IMR-90 (cell line): ENCODE measurements around the gene SLC25A51. TPM values are rescaled to one million over a fixed set of nuclear protein-coding genes. Genes with fewer than 3 reads are reported as not detected.

ENCODE experiments used
- ATAC-seq: fragments of 200-7000 bp; cut with Tn5 transposase; 2 replicates; pipeline ENCODE4 v1.9.1; 2020; ENCODE audit warnings: low read depth, mild to moderate bottlenecking, moderate library complexity
- BruUV-seq: library from RNA; stranded (reverse); fragments of 400-500 nt; replicated peaks from 2 replicates; lab custom pipeline; 2021; lab: Mats Ljungman, UMichigan
- CTCF ChIA-PET: fragments of 300-600 bp; formaldehyde crosslinking; extraction: SDS; loops from one replicate; lab custom pipeline; 2021; ENCODE audit warnings: antibody characterized with exemption; lab: Yijun Ruan, JAX
- POLR2A ChIA-PET: fragments of 300-600 bp; sonication (Branson Sonifier 250); formaldehyde crosslinking; loops from one replicate; lab custom pipeline; 2022; ENCODE audit warnings: antibody characterized with exemption; ENCODE audit not compliant: unreplicated experiment; lab: Charles Lee
- DNase-seq: peaks from one replicate; pipeline ENCODE4 v3.0.0; 2013
- H2AFZ ChIP-seq: replicated peaks from 2 replicates; pipeline ENCODE3; 2013; ENCODE audit warnings: low read length, mild to moderate bottlenecking; ENCODE audit not compliant: poor library complexity
- H2AK5ac ChIP-seq: 2 replicates; pipeline ENCODE4 v1.6.1; 2013; ENCODE audit warnings: low read depth, low read length, inconsistent platforms
- H2AK9ac ChIP-seq: replicated peaks from 2 replicates; pipeline ENCODE3; 2013; ENCODE audit warnings: mild to moderate bottlenecking, low read depth, low read length, moderate library complexity; ENCODE audit not compliant: poor library complexity
- H2BK120ac ChIP-seq: 2 replicates; pipeline ENCODE4 v1.6.1; 2013; ENCODE audit warnings: low read depth, low read length, inconsistent platforms
- H2BK15ac ChIP-seq: 3 replicates; pipeline ENCODE4 v1.6.1; 2013; ENCODE audit warnings: low read depth, low read length, inconsistent platforms
- H2BK20ac ChIP-seq: 2 replicates; pipeline ENCODE4 v1.6.1; 2013; ENCODE audit warnings: low read depth, mild to moderate bottlenecking, inconsistent platforms, low read length, moderate library complexity
- H2BK5ac ChIP-seq: 2 replicates; pipeline ENCODE4 v1.6.1; 2013; ENCODE audit warnings: mild to moderate bottlenecking, low read depth, low read length, inconsistent platforms; ENCODE audit not compliant: poor library complexity, severe bottlenecking
- H3K14ac ChIP-seq: replicated peaks from 2 replicates; pipeline ENCODE4 v1.6.1; 2013; ENCODE audit warnings: low read depth, low read length, inconsistent platforms
- H3K18ac ChIP-seq: 2 replicates; pipeline ENCODE4 v1.6.1; 2013; ENCODE audit warnings: low read depth, low read length, control low read depth
- H3K23ac ChIP-seq: 2 replicates; pipeline ENCODE4 v1.6.1; 2013; ENCODE audit warnings: low read depth, low read length, inconsistent platforms
- H3K27ac ChIP-seq: 2 replicates; pipeline ENCODE4 v1.5.1; 2013; ENCODE audit warnings: mild to moderate bottlenecking, control low read depth, low read length; ENCODE audit not compliant: insufficient read depth
- H3K27me3 ChIP-seq: 2 replicates; pipeline ENCODE4 v1.6.1; 2013; ENCODE audit warnings: low read length; ENCODE audit not compliant: control insufficient read depth, insufficient read depth
- H3K36me3 ChIP-seq: 2 replicates; pipeline ENCODE4 v1.6.1; 2013; ENCODE audit warnings: low read length, mixed read lengths; ENCODE audit not compliant: control insufficient read depth, insufficient read depth
- H3K4ac ChIP-seq: 2 replicates; pipeline ENCODE4 v1.6.1; 2013; ENCODE audit warnings: low read depth, low read length, inconsistent platforms
- H3K4me1 ChIP-seq: 2 replicates; pipeline ENCODE4 v1.6.1; 2013; ENCODE audit warnings: low read length, mixed read lengths; ENCODE audit not compliant: control insufficient read depth, insufficient read depth
- H3K4me2 ChIP-seq: 2 replicates; pipeline ENCODE4 v1.6.1; 2013; ENCODE audit warnings: low read depth, mild to moderate bottlenecking, control low read depth, low read length, moderate library complexity
- H3K4me3 ChIP-seq: 2 replicates; pipeline ENCODE4 v1.5.1; 2013; ENCODE audit warnings: low read depth, mild to moderate bottlenecking, control low read depth, low read length, moderate library complexity; ENCODE audit not compliant: insufficient read depth
- H3K56ac ChIP-seq: 2 replicates; pipeline ENCODE4 v1.6.1; 2013; ENCODE audit warnings: low read length, inconsistent platforms; ENCODE audit not compliant: insufficient read depth; ENCODE audit errors: extremely low read depth
- H3K79me1 ChIP-seq, 2 experiments: 2 replicates each; pipeline ENCODE4 v1.6.1; 2013; ENCODE audit warnings: low read length in 2 of 2, inconsistent platforms in 1 of 2, low read depth in 1 of 2
- H3K9ac ChIP-seq: 2 replicates; pipeline ENCODE4 v1.6.1; 2013; ENCODE audit warnings: low read depth, low read length, control low read depth
- H3K9me1 ChIP-seq: 2 replicates; pipeline ENCODE4 v1.6.1; 2013; ENCODE audit warnings: low read length, inconsistent platforms; ENCODE audit not compliant: insufficient read depth
- H3K9me3 ChIP-seq: 2 replicates; pipeline ENCODE4 v1.6.1; 2013; ENCODE audit warnings: low read length; ENCODE audit not compliant: control insufficient read depth, insufficient read depth
- H4K20me1 ChIP-seq: 2 replicates; pipeline ENCODE4 v1.6.1; 2013; ENCODE audit warnings: low read length, inconsistent platforms; ENCODE audit not compliant: insufficient read depth
- H4K5ac ChIP-seq: 2 replicates; pipeline ENCODE4 v1.6.1; 2013; ENCODE audit warnings: mild to moderate bottlenecking, low read depth, low read length, control low read depth
- H4K8ac ChIP-seq, 2 experiments: 2 replicates each; pipeline ENCODE4 v1.6.1; 2013; ENCODE audit warnings: low read depth in 2 of 2, low read length in 2 of 2, control low read depth in 1 of 2, inconsistent platforms in 1 of 2
- H4K91ac ChIP-seq: 2 replicates; pipeline ENCODE4 v1.6.1; 2013; ENCODE audit warnings: low read depth, low read length, inconsistent platforms; ENCODE audit not compliant: insufficient read depth
- BHLHE40 ChIP-seq: fragments of 150-350 bp; IDR thresholded peaks from 2 replicates; pipeline ENCODE4 v1.6.1; 2016; ENCODE audit warnings: mild to moderate bottlenecking, low read depth, low read length
- CEBPB ChIP-seq: IDR thresholded peaks from 2 replicates; pipeline ENCODE4 v1.6.1; 2012; ENCODE audit warnings: low read depth, low read length, improper control_type of control experiment
- CHD1 ChIP-seq: IDR thresholded peaks from 2 replicates; pipeline ENCODE4 v1.6.1; 2012; ENCODE audit warnings: low read depth, low read length, improper control_type of control experiment
- CTCF ChIP-seq: conservative IDR thresholded peaks from 2 replicates; pipeline ENCODE4 v1.5.1; 2012; ENCODE audit warnings: mild to moderate bottlenecking, low read depth, low read length, improper control_type of control experiment
- FOS ChIP-seq: fragments of 150-350 bp; IDR thresholded peaks from 2 replicates; pipeline ENCODE4 v1.6.1; 2016; ENCODE audit warnings: low read depth, low read length
- MAFK ChIP-seq: IDR thresholded peaks from 2 replicates; pipeline ENCODE4 v1.6.1; 2012; ENCODE audit warnings: low read depth, low read length, improper control_type of control experiment
- MAZ ChIP-seq: IDR thresholded peaks from 2 replicates; pipeline ENCODE4 v1.6.1; 2012; ENCODE audit warnings: low read depth, mild to moderate bottlenecking, low read length, improper control_type of control experiment, moderate library complexity, borderline replicate concordance
- MXI1 ChIP-seq: IDR thresholded peaks from 2 replicates; pipeline ENCODE4 v1.6.1; 2012; ENCODE audit warnings: low read depth, mild to moderate bottlenecking, low read length, moderate library complexity, borderline replicate concordance
- NFE2L2 ChIP-seq: fragments of 150-350 bp; IDR thresholded peaks from 2 replicates; pipeline ENCODE4 v1.6.1; 2016; ENCODE audit warnings: low read depth, mild to moderate bottlenecking, low read length
- POLR2A ChIP-seq: IDR thresholded peaks from 2 replicates; pipeline ENCODE4 v1.6.1; 2012; ENCODE audit warnings: mild to moderate bottlenecking, low read depth, low read length
- RAD21 ChIP-seq: IDR thresholded peaks from 2 replicates; pipeline ENCODE4 v1.6.1; 2012; ENCODE audit warnings: low read length, improper control_type of control experiment
- RCOR1 ChIP-seq: IDR thresholded peaks from 2 replicates; pipeline ENCODE4 v1.6.1; 2012; ENCODE audit warnings: mild to moderate bottlenecking, low read length, improper control_type of control experiment; ENCODE audit not compliant: insufficient replicate concordance
- WGBS, 2 experiments: methylation state at CpG; one replicate each; pipeline versions ENCODE4 v1.1.5 to v1.1.7; 2013; ENCODE audit warnings: missing lambda C conversion rate in 2 of 2; ENCODE audit not compliant: insufficient read length in 1 of 2; ENCODE audit errors: extremely low coverage in 2 of 2; 5-methylcytosine and 5-hydroxymethylcytosine counted together
- dilution Hi-C: fragments of 300-500 bp; cut with HindIII; formaldehyde crosslinking; loops from one replicate; pipeline ENCODE4 v1.14.3; 2018; ENCODE audit warnings: low sequenced_read_pairs; ENCODE audit not compliant: unreplicated experiment
- in situ Hi-C: fragments of 300-500 bp; cut with MboI; formaldehyde crosslinking; loops from 3 replicates; pipeline ENCODE4 v1.14.3; 2019; ENCODE audit warnings: low sequenced_read_pairs, inconsistent platforms, mixed read lengths
- intact Hi-C: fragments of 100-400 bp; cut with micrococcal nuclease; formaldehyde crosslinking; loops from 2 replicates; pipeline ENCODE4 v1.10.0; 2022
- polyA plus RNA-seq, 3 experiments: library from polyadenylated mRNA; depleted of rRNA; stranded (reverse); fragments of >200 nt; gene quantifications; 2 replicates each; pipeline ENCODE4 v1.2.3, GENCODE V29; 2012; ENCODE audit warnings: low replicate concordance in 1 of 3
- total RNA-seq: library from RNA; depleted of rRNA; stranded (reverse); fragments of >200 nt; gene quantifications from 2 replicates; pipeline ENCODE4 v1.2.3, GENCODE V29; 2012
- TF ChIP-seq, protein P1 (sequence below): fragments of 150-350 bp; IDR thresholded peaks from 2 replicates; pipeline ENCODE4 v1.6.1; 2017; ENCODE audit warnings: mild to moderate bottlenecking, antibody characterized with exemption, low read length, low read depth
- TF ChIP-seq, protein P2 (sequence below): fragments of 150-350 bp; IDR thresholded peaks from 2 replicates; pipeline ENCODE4 v1.6.1; 2016; ENCODE audit warnings: low read depth, mild to moderate bottlenecking, low read length, moderate library complexity, borderline replicate concordance

SLC25A51 gene
- total and polyA plus RNA-seq, 2 of the 4 experiments (the other 2 are of a cell fraction) = 14.1 to 81.6 TPM

DNA sequence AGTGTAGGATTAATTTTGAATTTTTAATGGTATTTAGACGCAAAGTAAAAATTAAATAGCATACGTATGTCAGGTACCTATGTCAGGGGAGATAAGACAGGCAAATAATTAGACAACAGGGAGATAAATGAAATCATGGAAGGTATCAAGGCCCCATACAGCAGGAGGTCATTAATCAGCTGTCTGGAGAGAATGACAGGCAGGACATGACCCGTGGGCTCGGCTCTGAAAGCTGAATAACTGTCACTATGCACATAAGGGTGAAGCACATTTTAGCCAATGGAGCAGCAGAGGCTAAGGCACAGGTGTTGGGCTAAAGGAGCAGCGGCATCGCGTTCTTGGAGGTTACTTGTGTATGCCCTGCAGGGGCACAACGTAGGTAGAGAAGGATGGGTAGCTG, 11.9 kb downstream of the SLC25A51 start:
- H4K5ac ChIP-seq = no peak overlapping the region
- no peaks in the 10 kb centered on the region for H3K9me3 ChIP-seq
- no peak overlapping the region for H2AK5ac ChIP-seq
- BruUV-seq = no TSS peak
- H2BK5ac ChIP-seq = no peak overlapping the region
- ATAC-seq (no peak), DNase-seq (no peak)
- TF ChIP-seq CTCF = no peak
- TF ChIP-seq RCOR1 = no peak
- TF ChIP-seq FOS = no peak
- no peak for TF ChIP-seq MAZ
- no peak for TF ChIP-seq BHLHE40
- no peak for TF ChIP-seq CHD1
- TF ChIP-seq RAD21 = no peak
- TF ChIP-seq MXI1 = no peak
- no peak for TF ChIP-seq CEBPB
- TF ChIP-seq NFE2L2 = no peak
- TF ChIP-seq, protein P1, sequence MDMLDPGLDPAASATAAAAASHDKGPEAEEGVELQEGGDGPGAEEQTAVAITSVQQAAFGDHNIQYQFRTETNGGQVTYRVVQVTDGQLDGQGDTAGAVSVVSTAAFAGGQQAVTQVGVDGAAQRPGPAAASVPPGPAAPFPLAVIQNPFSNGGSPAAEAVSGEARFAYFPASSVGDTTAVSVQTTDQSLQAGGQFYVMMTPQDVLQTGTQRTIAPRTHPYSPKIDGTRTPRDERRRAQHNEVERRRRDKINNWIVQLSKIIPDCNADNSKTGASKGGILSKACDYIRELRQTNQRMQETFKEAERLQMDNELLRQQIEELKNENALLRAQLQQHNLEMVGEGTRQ = no peak
- no peak for TF ChIP-seq POLR2A
- TF ChIP-seq MAFK = no peak
- TF ChIP-seq, protein P2, sequence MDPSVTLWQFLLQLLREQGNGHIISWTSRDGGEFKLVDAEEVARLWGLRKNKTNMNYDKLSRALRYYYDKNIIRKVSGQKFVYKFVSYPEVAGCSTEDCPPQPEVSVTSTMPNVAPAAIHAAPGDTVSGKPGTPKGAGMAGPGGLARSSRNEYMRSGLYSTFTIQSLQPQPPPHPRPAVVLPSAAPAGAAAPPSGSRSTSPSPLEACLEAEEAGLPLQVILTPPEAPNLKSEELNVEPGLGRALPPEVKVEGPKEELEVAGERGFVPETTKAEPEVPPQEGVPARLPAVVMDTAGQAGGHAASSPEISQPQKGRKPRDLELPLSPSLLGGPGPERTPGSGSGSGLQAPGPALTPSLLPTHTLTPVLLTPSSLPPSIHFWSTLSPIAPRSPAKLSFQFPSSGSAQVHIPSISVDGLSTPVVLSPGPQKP = no peak
- no peak overlapping the region for H2AK9ac ChIP-seq
- 0 out of 2 replicates have a peak, but pooled peaks cover 2% of the 10 kb centered on the region for H3K4me1 ChIP-seq
- H3K4me3 ChIP-seq = no peak overlapping the region
- H4K8ac ChIP-seq = no peak overlapping the region
- no peak overlapping the region for H3K18ac ChIP-seq
- WGBS, 2 experiments = 100% methylated on average over 1 of the region's 8 CpGs
- H3K9me1 ChIP-seq = no peaks in the 10 kb centered on the region; the same call in 1 of the 2 replicates
- no peak overlapping the region for H4K91ac ChIP-seq
- peaks cover 27% of the 10 kb centered on the region for H3K36me3 ChIP-seq
- ChIA-PET CTCF (no interaction called here), POLR2A (no interaction called here)
- H3K79me1 ChIP-seq = peaks cover 16 to 26% of the 10 kb centered on the region in 2 experiments; a peak in 3 of 4 replicates
- no peak overlapping the region for H3K23ac ChIP-seq
- no peak overlapping the region for H3K27ac ChIP-seq
- H3K4me2 ChIP-seq = no peak overlapping the region
- peaks cover 13% of the 10 kb centered on the region for H4K20me1 ChIP-seq
- no peak overlapping the region for H3K56ac ChIP-seq
- H3K27me3 ChIP-seq = no peaks in the 10 kb centered on the region
- intact Hi-C loops (no loop called here), in situ Hi-C loops (no loop called here), dilution Hi-C loops (no loop called here)
- no peak overlapping the region for H3K9ac ChIP-seq
- H2BK15ac ChIP-seq = no peak overlapping the region
- no peak overlapping the region for H3K14ac ChIP-seq
- no peak overlapping the region for H2BK20ac ChIP-seq
- no peak overlapping the region for H2AFZ ChIP-seq
- H3K4ac ChIP-seq = no peak overlapping the region
- no peak overlapping the region for H2BK120ac ChIP-seq
